Keratinocyte (primary cell): Measurements from ENCODE around the gene BAIAP2. TPM values are rescaled to one million over a fixed set of nuclear protein-coding genes. Genes with fewer than 3 reads are reported as not detected.

ENCODE experiments used
- DNase-seq: peaks from one replicate; pipeline ENCODE4 v3.0.0-alpha.2; 2011; ENCODE audit warnings: low read depth, missing footprints, low spot score
- FAIRE-seq: peaks from 2 replicates; lab custom pipeline; 2011; peaks lifted over from hg19 to GRCh38; lab: Jason Lieb, UNC
- H2AFZ ChIP-seq: 2 replicates; pipeline ENCODE4 v1.6.0; 2012; ENCODE audit warnings: low read length, control low read depth, inconsistent platforms; ENCODE audit not compliant: control insufficient read depth
- H3K27ac ChIP-seq: 2 replicates; pipeline ENCODE4 v1.5.1; 2011; ENCODE audit warnings: low read length; ENCODE audit not compliant: control insufficient read depth, insufficient read depth
- H3K27me3 ChIP-seq: 3 replicates; pipeline ENCODE4 v1.6.0; 2011; ENCODE audit warnings: low read length; ENCODE audit not compliant: control insufficient read depth, insufficient read depth; ENCODE audit errors: extremely low read depth
- H3K36me3 ChIP-seq, 2 experiments: 2 replicates in 1 of 2; 3 replicates in 1 of 2; pipeline ENCODE4 v1.5.1; 2011; ENCODE audit warnings: low read length in 2 of 2, mild to moderate bottlenecking in 1 of 2; ENCODE audit not compliant: control insufficient read depth in 2 of 2, insufficient read depth in 2 of 2; ENCODE audit errors: extremely low read depth in 1 of 2
- H3K4me1 ChIP-seq: 3 replicates; pipeline ENCODE4 v1.5.1; 2011; ENCODE audit warnings: low read length; ENCODE audit not compliant: control insufficient read depth, insufficient read depth; ENCODE audit errors: extremely low read depth
- H3K4me2 ChIP-seq: 3 replicates; pipeline ENCODE4 v1.6.0; 2011; ENCODE audit warnings: low read depth, low read length; ENCODE audit not compliant: control insufficient read depth, insufficient read depth; ENCODE audit errors: extremely low read depth
- H3K4me3 ChIP-seq, 3 experiments: fragments of 200-600 bp in 1 of 3; sonication (generic) in 1 of 3; 2 replicates in 2 of 3; 3 replicates in 1 of 3; pipeline ENCODE4 v1.5.1; 2011 to 2016; ENCODE audit warnings: low read length in 3 of 3, mild to moderate bottlenecking in 3 of 3, control low read depth in 2 of 3, inconsistent platforms in 1 of 3, low read depth in 1 of 3, mixed read lengths in 1 of 3, mixed run types in 1 of 3, moderate library complexity in 1 of 3; ENCODE audit not compliant: control insufficient read depth in 2 of 3, insufficient read depth in 2 of 3; ENCODE audit errors: extremely low read depth in 1 of 3
- H3K79me2 ChIP-seq: 2 replicates; pipeline ENCODE4 v1.6.0; 2012; ENCODE audit warnings: low read length; ENCODE audit not compliant: control insufficient read depth, insufficient read depth
- H3K9ac ChIP-seq: 3 replicates; pipeline ENCODE4 v1.6.0; 2011; ENCODE audit warnings: low read length; ENCODE audit not compliant: control insufficient read depth, insufficient read depth; ENCODE audit errors: extremely low read depth
- H3K9me1 ChIP-seq: 3 replicates; pipeline ENCODE4 v1.6.0; 2011; ENCODE audit warnings: low read length; ENCODE audit not compliant: control insufficient read depth, insufficient read depth; ENCODE audit errors: extremely low read depth
- H3K9me3 ChIP-seq: 2 replicates; pipeline ENCODE4 v1.5.1; 2012; ENCODE audit warnings: low read depth, low read length; ENCODE audit not compliant: control insufficient read depth
- H4K20me1 ChIP-seq: 3 replicates; pipeline ENCODE4 v1.6.0; 2011; ENCODE audit warnings: low read length; ENCODE audit not compliant: control insufficient read depth, insufficient read depth; ENCODE audit errors: extremely low read depth
- CTCF ChIP-seq, 3 experiments: IDR thresholded peaks in 1 of 3; conservative IDR thresholded peaks in 1 of 3; optimal IDR thresholded peaks in 1 of 3; 2 replicates in 2 of 3; 3 replicates in 1 of 3; pipeline versions ENCODE3 to v1.5.1; 2011; ENCODE audit warnings: low read length in 3 of 3, mild to moderate bottlenecking in 3 of 3, moderate library complexity in 2 of 3, control low read depth in 1 of 3, inconsistent platforms in 1 of 3; ENCODE audit not compliant: insufficient read depth in 2 of 3; ENCODE audit errors: extremely low read depth in 1 of 3
- EZH2 ChIP-seq: IDR thresholded peaks from one replicate; pipeline ENCODE4 v1.6.1; 2012; ENCODE audit warnings: inconsistent platforms, mild to moderate bottlenecking, low read length, moderate library complexity
- dilution Hi-C: fragments of 300-500 bp; cut with MboI; formaldehyde crosslinking; loops from one replicate; pipeline ENCODE4 v1.7.0; 2020; ENCODE audit warnings: low sequenced_read_pairs; ENCODE audit not compliant: extremely low pct_ligation_motif_present
- polyA plus RNA-seq, 5 experiments: library from polyadenylated mRNA; depleted of rRNA in 3 of 5; stranded (reverse) in 3 of 5; stranded (forward) in 1 of 5; unstranded in 1 of 5; fragments of >200 nt; gene quantifications; 1 replicate in 1 of 5; 2 replicates in 3 of 5; 3 replicates in 1 of 5; pipeline versions ENCODE4 v1.2.1 to v1.2.3, GENCODE V29; 2011 to 2012; ENCODE audit warnings: missing spikeins in 2 of 5, low read depth in 1 of 5, low replicate concordance in 1 of 5

The BAIAP2 gene
- polyA plus RNA-seq, 1 donor (not counting 4 experiments of a cell fraction or from before 2014, with no cell fraction given): 56.7 TPM

GRCh38 chr17:81020767-81021497 is 14.0 kb upstream of the BAIAP2 start:
- H3K27ac ChIP-seq: no peak overlapping the region
- FAIRE-seq: no peak
- no peak overlapping the region for H3K4me3 ChIP-seq
- H3K79me2 ChIP-seq: no peaks in the 10 kb centered on the region
- dilution Hi-C loops: no loop called here
- H3K27me3 ChIP-seq: peaks cover 12% of the 10 kb centered on the region
- peak overlapping the region; percentile 54 for H2AFZ ChIP-seq
- TF ChIP-seq EZH2 (no peak), CTCF (optimal IDR thresholded peaks at IDR 0.05 in 1 of 3, IDR thresholded peaks at IDR 0.05 in 1 of 3, conservative IDR thresholded peaks at IDR 0.05 in 1 of 3; ENCODE audit: extremely low read depth in 1 of 3, insufficient read depth in 2 of 3, low read length in 3 of 3) (no peak)
- peaks cover 23% of the 10 kb centered on the region for H3K4me1 ChIP-seq
- no peaks in the 10 kb centered on the region for H3K9me1 ChIP-seq
- H3K9ac ChIP-seq: no peak overlapping the region
- no peaks in the 10 kb centered on the region for H4K20me1 ChIP-seq
- H3K9me3 ChIP-seq: peaks cover 5% of the 10 kb centered on the region
- no peaks in the 10 kb centered on the region for H3K36me3 ChIP-seq
- no peak overlapping the region for H3K4me2 ChIP-seq
- no peak for DNase-seq

GRCh38 chr17:81021531-81022343 is 13.2 kb upstream of the BAIAP2 start:
- Histone ChIP-seq H3K9ac (no peak overlapping the region), H3K9me1 (no peaks in the 10 kb centered on the region), H3K4me3 (no peak overlapping the region), H3K27me3 (peaks cover 20% of the 10 kb centered on the region), H4K20me1 (no peaks in the 10 kb centered on the region), H3K9me3 (peaks cover 2% of the 10 kb centered on the region), H3K36me3 (no peaks in the 10 kb centered on the region), H3K27ac (no peak overlapping the region), H3K4me2 (no peak overlapping the region), H3K79me2 (no peaks in the 10 kb centered on the region), H3K4me1 (peaks cover 23% of the 10 kb centered on the region), H2AFZ (no peak overlapping the region)
- TF ChIP-seq CTCF (optimal IDR thresholded peaks at IDR 0.05 in 1 of 3, IDR thresholded peaks at IDR 0.05 in 1 of 3, conservative IDR thresholded peaks at IDR 0.05 in 1 of 3; ENCODE audit: extremely low read depth in 1 of 3, insufficient read depth in 2 of 3, low read length in 3 of 3) (no peak), EZH2 (no peak)
- DNase-seq: no peak
- dilution Hi-C loops: no loop called here
- FAIRE-seq: no peak
